ENCODE measurements around the gene FRMD1.

FRMD1 gene

DNA sequence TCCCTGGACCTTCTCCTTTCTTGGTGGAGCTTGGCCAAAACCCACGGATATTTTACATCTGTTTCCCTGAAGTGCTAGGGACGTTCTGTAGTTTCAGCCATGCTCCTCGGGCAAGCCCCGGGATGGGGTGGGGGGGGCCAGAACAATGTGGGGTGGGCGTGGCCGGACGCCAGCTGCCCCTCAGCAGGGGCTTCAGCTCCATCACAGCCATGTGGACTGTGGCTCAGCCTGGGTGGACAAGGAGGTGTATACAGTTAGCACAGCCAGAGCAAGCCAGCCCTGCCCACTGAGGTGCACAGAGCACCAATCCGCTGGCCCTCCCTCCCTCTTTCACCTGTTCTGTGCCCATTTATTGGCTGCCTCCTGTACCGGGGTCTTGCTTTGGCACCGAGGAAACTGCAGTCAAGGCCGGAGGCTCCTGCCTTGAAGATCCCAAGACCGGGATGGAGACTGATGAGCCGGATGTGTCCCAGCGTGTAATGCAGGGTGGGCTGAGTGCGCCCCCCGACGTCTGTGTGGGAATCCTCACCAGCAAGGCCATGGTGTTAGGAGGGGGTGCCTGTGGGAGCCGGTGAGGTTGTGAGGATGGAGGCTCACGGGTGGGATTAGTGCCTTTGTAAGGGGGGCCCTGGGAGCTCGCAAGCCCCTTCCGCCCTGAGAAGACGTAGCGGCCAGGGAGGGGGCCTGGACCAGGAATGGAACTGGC, 28.0 kb downstream of the FRMD1 start:
- TF ChIP-seq, protein P1, sequence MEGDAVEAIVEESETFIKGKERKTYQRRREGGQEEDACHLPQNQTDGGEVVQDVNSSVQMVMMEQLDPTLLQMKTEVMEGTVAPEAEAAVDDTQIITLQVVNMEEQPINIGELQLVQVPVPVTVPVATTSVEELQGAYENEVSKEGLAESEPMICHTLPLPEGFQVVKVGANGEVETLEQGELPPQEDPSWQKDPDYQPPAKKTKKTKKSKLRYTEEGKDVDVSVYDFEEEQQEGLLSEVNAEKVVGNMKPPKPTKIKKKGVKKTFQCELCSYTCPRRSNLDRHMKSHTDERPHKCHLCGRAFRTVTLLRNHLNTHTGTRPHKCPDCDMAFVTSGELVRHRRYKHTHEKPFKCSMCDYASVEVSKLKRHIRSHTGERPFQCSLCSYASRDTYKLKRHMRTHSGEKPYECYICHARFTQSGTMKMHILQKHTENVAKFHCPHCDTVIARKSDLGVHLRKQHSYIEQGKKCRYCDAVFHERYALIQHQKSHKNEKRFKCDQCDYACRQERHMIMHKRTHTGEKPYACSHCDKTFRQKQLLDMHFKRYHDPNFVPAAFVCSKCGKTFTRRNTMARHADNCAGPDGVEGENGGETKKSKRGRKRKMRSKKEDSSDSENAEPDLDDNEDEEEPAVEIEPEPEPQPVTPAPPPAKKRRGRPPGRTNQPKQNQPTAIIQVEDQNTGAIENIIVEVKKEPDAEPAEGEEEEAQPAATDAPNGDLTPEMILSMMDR (IDR thresholded peaks at IDR 0.05; ENCODE audit: poor library complexity, severe bottlenecking): no peak
- Histone ChIP-seq H3K27me3 (ENCODE audit: insufficient read depth, poor library complexity, severe bottlenecking) (no peaks in the 10 kb centered on the region), H3K27ac (ENCODE audit: poor library complexity, severe bottlenecking) (no peak overlapping the region), H3K4me3 (ENCODE audit: severe bottlenecking) (no peak overlapping the region), H3K4me1 (ENCODE audit: insufficient read depth, poor library complexity, severe bottlenecking) (no peaks in the 10 kb centered on the region), H3K9me3 (ENCODE audit: severe bottlenecking) (no peaks in the 10 kb centered on the region), H3K36me3 (ENCODE audit: low read depth) (no peaks in the 10 kb centered on the region)
- DNase-seq (ENCODE audit: low spot score): no peak
- ATAC-seq (ENCODE audit: low read depth): no peak

DNA sequence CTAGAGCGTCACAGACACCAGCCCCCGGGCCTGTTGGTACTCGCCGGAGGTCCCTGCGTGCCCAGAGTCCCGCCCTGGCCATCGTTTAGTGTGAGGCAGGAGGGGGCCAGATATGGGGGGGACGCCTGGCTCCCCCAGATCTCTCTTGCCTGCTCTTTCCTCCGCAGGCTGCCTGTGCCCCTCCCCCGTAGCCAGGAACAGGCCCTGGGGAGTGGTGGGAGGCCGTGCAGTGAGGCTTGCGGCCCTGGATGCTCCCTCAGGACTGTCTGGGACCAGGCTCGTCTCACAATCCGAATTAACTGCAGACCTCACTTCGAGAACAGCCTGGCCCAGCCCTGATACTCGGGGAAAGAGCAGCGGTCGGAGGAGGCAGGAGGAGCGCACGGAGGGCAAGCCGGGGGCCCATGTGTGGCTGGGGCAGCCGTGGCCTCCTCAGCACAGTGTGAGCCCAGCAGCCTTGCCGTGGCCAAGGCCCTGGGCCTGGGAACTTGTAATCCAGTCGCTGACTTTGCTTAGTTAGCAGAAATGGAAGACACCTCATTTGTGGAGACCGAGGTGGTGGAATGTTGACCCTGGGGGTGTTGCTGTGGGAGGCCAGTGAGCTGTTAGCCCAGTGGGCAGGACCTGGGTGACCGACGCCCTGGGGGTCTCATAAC, 28.7 kb downstream of the FRMD1 start:
- Histone ChIP-seq H3K27me3 (ENCODE audit: insufficient read depth, poor library complexity, severe bottlenecking) (no peaks in the 10 kb centered on the region), H3K9me3 (ENCODE audit: severe bottlenecking) (no peaks in the 10 kb centered on the region), H3K4me3 (ENCODE audit: severe bottlenecking) (no peak overlapping the region), H3K27ac (ENCODE audit: poor library complexity, severe bottlenecking) (no peak overlapping the region), H3K4me1 (ENCODE audit: insufficient read depth, poor library complexity, severe bottlenecking) (no peaks in the 10 kb centered on the region), H3K36me3 (ENCODE audit: low read depth) (no peaks in the 10 kb centered on the region)
- ATAC-seq (ENCODE audit: low read depth) (no peak), DNase-seq (ENCODE audit: low spot score) (no peak)
- TF ChIP-seq, protein P1 (IDR thresholded peaks at IDR 0.05; ENCODE audit: poor library complexity, severe bottlenecking): no peak

DNA sequence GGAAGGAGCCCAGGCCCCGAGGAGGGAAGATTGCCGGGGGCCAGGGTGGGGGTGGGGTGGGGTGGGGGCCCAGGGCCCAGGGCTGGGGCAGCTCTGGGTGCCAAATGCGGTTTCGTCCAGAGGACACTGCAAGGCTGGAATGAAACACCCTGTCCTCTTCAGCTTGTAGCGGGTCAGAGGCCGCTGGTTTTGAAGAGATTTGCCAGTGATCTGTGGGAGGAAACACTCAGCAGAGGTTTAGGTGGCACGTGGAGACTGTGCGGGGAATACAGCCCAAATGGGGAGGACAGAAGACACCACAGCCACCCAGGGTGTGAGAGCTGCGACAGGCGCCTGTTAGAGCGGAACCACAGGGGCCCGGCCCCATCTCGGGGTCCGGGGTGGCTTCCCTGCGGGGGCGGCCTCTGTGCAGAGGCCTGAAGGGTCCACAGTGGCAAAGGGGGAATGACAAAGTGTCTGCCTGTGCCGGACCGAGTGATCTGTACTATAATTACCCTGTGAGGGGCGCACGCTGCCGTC, 29.2 kb downstream of the FRMD1 start:
- TF ChIP-seq, protein P1 (IDR thresholded peaks at IDR 0.05; ENCODE audit: poor library complexity, severe bottlenecking): no peak
- Histone ChIP-seq H3K4me3 (ENCODE audit: severe bottlenecking) (no peak overlapping the region), H3K27ac (ENCODE audit: poor library complexity, severe bottlenecking) (no peak overlapping the region), H3K9me3 (ENCODE audit: severe bottlenecking) (no peaks in the 10 kb centered on the region), H3K4me1 (ENCODE audit: insufficient read depth, poor library complexity, severe bottlenecking) (no peaks in the 10 kb centered on the region), H3K27me3 (ENCODE audit: insufficient read depth, poor library complexity, severe bottlenecking) (no peaks in the 10 kb centered on the region), H3K36me3 (ENCODE audit: low read depth) (no peaks in the 10 kb centered on the region)
- ATAC-seq (ENCODE audit: low read depth): no peak
- DNase-seq (ENCODE audit: low spot score): no peak

DNA sequence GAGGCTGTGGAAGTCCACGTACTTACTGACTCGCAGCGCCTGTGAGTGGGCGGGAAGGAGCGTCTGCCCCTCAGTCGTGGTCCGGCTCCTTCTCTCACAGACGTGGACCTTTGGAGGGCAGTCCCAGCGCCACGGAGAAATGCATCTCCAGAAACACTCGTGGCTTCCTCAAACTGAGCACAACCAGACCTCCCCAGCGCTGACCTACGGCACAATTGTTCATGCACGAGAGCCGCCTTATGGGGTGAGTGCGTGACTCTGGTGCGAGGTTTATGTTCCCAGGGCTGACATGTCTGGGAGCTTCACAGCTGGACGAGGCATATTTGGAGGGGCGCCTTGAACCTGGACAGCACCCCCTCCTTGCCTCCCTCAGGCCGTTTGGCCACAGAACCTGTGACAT, 29.7 kb downstream of the FRMD1 start:
- H3K27me3 ChIP-seq (ENCODE audit: insufficient read depth, poor library complexity, severe bottlenecking): no peaks in the 10 kb centered on the region
- no peak overlapping the region for H3K4me3 ChIP-seq (ENCODE audit: severe bottlenecking)
- TF ChIP-seq, protein P1 (IDR thresholded peaks at IDR 0.05; ENCODE audit: poor library complexity, severe bottlenecking): no peak
- no peak overlapping the region for H3K27ac ChIP-seq (ENCODE audit: poor library complexity, severe bottlenecking)
- H3K36me3 ChIP-seq (ENCODE audit: low read depth): no peaks in the 10 kb centered on the region
- H3K4me1 ChIP-seq (ENCODE audit: insufficient read depth, poor library complexity, severe bottlenecking): no peaks in the 10 kb centered on the region
- ATAC-seq (ENCODE audit: low read depth): no peak
- no peaks in the 10 kb centered on the region for H3K9me3 ChIP-seq (ENCODE audit: severe bottlenecking)
- no peak for DNase-seq (ENCODE audit: low spot score)

DNA sequence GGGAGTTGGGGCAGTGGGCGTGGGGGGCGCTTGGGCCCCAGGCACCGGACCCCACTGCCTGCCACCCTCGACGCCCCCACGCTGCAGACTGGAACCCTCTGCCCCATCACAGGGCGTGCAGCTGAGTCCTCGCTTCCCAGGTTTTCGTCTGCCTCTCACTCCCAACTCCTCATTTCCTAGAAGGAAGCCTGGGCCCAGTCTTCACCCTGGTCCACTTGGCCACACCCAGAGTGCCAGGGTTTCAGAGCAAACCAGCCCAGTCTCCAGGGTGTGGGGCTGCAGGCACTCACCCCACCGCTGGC, 30.3 kb downstream of the FRMD1 start:
- ATAC-seq (ENCODE audit: low read depth) (no peak), DNase-seq (ENCODE audit: low spot score) (no peak)
- H3K36me3 ChIP-seq (ENCODE audit: low read depth): no peaks in the 10 kb centered on the region
- H3K27me3 ChIP-seq (ENCODE audit: insufficient read depth, poor library complexity, severe bottlenecking): no peaks in the 10 kb centered on the region
- no peak overlapping the region for H3K4me3 ChIP-seq (ENCODE audit: severe bottlenecking)
- no peaks in the 10 kb centered on the region for H3K9me3 ChIP-seq (ENCODE audit: severe bottlenecking)
- H3K4me1 ChIP-seq (ENCODE audit: insufficient read depth, poor library complexity, severe bottlenecking): no peaks in the 10 kb centered on the region
- TF ChIP-seq, protein P1 (IDR thresholded peaks at IDR 0.05; ENCODE audit: poor library complexity, severe bottlenecking): no peak
- H3K27ac ChIP-seq (ENCODE audit: poor library complexity, severe bottlenecking): no peak overlapping the region

Measured in RWPE2 (cell line).